Dermis blood vessel endothelial cell (primary cell): Measurements from ENCODE around the gene PLG. TPM values are rescaled to one million over a fixed set of nuclear protein-coding genes. Genes with fewer than 3 reads are reported as not detected.
A peak's percentile ranks its signal among the peaks of the same experiment; 100 is the strongest.
"Not testable (repeated sequence)": the region's sequence is repeated elsewhere in the genome, so short reads cannot be mapped to it uniquely, and the experiment has no call there.

Source experiments
- DNase-seq: peaks from one replicate; pipeline ENCODE4 v3.0.0; 2010
- total RNA-seq: library from RNA; depleted of rRNA; stranded (reverse); fragments of >200 nt; gene quantifications from 2 replicates; pipeline ENCODE4 v1.2.3, GENCODE V29; 2014

The PLG gene
- total RNA-seq, 1 donor from 2014 or later, result not detected

DNA sequence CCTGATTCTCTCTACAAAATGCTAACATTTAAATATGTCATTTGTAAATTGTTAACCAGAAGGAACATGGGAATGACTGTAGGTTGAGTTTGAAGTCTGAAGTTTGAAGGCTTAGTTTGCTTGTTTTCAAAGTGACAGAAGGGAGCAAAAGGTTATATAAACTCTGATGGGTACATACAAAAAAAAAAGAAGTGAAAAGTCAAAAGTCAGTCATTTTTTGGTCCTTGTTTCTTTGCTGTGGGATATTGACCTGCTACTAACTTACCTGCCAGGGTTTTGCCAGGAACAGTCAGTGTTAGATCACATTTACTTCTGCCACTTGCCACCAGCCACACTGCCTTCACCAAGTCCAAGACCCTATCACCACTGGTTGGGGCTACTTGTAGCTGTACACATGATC, 6.9 kb downstream of the PLG start:
- DNase-seq, result not testable (repeated sequence)

DNA sequence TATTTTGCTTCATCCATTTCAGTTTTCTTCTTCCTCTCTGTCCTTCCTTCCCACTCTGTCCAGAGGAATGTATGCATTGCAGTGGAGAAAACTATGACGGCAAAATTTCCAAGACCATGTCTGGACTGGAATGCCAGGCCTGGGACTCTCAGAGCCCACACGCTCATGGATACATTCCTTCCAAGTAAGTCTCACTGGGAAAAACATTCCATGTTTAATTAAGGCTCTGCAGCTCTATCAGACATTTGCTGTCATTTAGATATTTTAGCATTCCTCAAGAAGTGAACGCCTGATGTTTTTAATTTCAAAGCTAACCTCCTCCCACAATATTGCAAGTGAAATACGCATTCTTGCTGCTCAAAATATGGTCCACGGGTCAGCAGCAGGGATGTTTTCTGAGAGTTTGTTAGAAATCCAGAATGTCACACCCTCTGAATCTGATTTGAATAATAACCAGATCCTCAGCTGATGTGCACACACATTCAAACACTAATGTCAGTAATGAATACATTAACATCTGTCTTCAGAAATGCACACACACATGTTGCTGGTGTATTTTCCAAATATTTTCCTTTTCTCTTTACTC, 12.8 kb downstream of the PLG start:
- no peak for DNase-seq

DNA sequence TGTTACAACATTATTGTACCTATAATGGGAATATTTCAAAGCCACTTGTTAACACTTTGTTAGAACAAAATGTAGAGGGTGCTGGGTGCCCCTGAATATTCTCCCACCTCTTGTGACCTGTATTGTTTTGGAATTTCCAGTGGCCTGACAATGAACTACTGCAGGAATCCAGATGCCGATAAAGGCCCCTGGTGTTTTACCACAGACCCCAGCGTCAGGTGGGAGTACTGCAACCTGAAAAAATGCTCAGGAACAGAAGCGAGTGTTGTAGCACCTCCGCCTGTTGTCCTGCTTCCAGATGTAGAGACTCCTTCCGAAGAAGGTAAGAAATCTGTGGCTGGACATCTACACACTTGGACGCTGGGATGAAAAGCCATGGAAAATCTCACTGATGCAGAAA, 28.9 kb downstream of the PLG start:
- no peak for DNase-seq

DNA sequence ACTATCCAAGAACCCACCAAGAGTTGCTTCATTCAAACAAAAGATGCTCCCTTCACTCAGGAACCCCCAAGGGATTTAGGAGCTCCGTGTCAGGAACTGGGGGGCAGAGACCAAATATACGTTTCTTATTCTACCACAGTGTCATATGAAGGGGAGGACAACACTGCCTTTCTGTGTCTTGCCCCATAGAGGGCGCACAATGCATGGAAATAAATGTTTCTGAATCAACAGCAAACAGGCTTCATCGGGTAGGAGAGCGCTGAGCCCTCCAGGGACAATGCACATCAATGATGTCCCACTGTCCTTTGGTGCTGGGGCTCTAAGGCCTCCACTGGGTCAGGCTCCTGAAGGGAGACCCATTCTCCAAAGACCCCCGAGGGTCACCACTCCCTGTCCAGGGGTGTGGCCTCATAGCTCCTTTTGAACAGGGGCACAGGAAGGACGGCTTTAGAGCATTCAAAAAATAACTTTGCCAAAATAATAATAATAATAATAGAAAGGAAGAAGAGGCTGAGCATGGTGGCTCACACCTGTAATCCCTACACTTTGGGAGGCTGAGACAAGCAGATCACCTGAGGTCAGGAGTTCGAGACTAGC, 31.1 kb downstream of the PLG start:
- DNase-seq, result peak; percentile 39

DNA sequence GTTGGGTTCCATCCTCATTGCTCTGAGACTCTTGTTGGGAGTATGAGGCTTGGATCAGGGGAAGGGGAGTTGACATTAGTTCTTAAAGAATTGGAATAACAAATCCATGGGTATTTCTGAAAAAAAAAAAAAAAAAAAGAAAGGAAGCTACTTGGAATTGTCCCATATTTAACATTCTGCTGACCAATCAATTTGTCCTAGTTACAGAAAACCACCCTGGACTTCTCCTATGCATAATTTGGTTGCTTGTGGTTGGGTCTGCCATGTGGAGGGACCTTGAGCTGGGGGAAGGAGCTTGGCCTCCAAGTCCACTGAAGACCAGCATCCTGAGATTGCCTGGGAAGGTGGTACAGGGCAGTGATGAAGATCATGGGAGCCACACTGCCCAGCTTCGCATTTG, 32.6 kb downstream of the PLG start:
- no peak for DNase-seq

DNA sequence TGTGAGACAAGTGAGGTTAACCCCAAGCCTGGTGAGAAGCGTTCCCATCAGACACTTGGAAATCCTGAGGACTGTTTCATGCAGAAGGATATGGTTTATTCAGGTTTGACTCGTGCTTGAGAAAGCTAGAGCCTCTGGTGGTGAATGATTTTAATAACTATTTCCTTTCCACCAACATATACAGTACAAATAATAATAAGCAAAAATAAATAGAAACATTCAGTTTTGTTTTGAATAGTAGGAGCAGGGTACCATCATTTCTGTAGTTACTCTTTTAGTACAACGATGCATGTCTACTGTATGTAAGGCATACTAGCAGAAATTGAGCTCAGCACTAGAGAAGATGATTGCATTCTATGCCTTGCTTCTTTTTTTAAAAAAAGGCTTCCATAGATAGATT, 33.5 kb downstream of the PLG start:
- DNase-seq, result no peak

DNA sequence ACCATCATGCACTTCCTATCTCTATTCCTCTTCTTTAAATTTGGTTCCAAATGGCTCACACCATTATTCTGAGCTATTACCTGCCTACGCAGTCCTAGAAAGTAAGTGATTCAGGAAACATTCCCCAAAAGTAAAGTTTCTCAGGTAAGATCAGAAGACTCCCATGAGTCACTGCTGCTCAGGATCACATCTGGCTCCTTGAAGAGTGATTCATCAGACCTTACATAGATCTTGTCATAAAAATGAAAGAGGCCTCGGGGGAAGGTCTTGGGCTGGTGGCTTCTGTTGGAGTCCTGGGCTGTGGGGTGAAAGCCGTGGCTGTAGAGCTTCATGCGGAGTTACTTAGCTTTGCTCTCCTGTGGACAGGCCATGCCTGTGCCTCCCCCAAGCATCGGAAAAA, 35.9 kb downstream of the PLG start:
- DNase-seq, result no peak

DNA sequence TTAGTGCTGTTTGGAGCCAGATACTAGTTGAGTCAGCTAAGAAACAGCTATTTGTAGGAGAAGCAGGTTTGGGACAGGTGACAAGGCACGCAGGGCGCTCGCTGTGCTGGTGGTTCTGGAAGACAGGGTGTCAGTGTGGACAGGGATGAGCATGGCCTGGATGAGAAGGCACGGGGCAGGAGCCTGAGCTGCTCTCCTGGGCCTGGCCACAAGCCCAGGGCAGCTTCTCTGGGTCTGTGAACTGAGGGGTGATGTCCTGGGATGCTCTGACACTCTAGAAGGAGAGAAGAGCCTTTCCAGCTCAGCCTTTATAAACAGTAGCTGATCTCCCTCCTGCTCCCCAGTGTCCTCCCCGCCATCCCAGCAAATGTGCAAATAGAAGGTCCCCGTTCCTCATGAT, 37.9 kb downstream of the PLG start:
- DNase-seq, result no peak

DNA sequence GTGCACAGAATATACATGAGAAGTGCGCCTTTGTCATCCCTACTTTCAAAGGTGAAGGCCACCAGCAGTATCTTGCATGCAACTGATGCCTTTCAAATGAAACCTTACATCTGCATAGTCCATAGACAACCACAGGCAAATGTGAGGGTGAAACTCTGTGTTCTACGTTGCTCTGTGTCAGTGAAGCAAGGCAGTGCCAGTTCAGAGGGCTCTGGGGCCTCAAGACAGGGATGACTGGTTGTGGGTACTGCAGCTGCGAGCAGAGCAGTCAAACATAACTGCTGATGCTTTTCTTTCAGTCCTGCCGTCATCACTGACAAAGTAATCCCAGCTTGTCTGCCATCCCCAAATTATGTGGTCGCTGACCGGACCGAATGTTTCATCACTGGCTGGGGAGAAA, 39.0 kb downstream of the PLG start:
- not testable (repeated sequence) for DNase-seq

DNA sequence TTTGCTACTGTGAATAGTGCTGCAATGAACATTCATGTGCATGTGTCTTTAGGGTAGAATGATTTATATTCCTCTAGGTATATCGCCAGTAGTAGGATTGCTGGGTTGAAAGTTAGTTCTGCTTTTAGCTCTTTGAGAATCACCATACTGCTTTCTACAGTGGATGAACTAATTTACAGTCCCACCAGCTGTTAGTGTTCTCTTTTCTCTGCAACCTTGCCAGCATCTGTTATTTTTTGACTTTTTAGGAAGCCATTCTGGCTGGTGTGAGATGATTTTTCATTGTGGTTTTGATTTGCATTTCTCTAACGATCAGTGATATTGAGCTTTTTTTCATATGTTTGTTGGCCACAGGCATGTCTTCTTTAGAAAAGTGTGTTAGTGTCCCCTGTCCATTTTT, 40.0 kb downstream of the PLG start:
- DNase-seq, result no peak

DNA sequence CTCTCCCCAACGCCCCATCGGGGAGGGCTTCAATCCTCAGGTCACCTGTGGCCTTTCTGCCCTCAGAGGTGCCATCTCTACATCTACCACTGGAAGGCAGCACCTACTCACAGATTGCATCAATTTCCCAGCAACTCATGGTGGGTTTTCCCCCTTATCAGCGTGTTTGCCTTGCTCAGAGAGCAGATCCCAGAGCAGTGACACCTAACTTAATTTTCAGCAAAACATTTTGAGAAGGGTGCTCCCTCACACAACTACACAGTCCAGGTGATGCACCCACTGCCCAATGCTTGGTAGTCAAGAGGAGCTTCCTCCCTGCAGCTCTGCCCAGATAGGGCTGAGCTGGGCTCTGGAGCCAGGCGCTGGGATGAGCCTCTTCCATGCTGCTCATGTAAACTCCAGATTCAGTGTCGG, 48.2 kb downstream of the PLG start:
- DNase-seq, result no peak

DNA sequence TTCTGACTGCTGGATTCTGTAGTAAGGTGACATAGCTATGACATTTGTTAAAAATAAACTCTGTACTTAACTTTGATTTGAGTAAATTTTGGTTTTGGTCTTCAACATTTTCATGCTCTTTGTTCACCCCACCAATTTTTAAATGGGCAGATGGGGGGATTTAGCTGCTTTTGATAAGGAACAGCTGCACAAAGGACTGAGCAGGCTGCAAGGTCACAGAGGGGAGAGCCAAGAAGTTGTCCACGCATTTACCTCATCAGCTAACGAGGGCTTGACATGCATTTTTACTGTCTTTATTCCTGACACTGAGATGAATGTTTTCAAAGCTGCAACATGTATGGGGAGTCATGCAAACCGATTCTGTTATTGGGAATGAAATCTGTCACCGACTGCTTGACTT, 51.2 kb downstream of the PLG start:
- not testable (repeated sequence) for DNase-seq

DNA sequence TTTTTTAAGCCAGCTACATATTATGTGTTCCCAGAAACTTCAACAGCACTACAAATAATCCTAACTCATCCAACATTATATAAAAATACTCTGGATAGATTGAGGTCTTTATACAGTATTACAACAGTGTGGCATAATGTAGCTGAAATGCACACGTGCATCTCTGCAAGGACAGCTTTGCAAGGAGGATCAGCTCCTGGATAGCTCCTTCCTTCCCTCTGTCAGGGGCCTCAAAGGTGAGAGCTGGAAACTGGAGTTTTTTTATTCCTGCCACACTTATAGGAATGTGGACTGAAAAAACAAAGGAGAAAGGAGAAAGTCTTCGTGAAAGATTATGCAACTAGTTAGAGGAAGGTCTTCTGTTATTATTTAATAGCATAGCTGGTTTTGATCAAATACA, 53.1 kb downstream of the PLG start:
- DNase-seq, result no peak

DNA sequence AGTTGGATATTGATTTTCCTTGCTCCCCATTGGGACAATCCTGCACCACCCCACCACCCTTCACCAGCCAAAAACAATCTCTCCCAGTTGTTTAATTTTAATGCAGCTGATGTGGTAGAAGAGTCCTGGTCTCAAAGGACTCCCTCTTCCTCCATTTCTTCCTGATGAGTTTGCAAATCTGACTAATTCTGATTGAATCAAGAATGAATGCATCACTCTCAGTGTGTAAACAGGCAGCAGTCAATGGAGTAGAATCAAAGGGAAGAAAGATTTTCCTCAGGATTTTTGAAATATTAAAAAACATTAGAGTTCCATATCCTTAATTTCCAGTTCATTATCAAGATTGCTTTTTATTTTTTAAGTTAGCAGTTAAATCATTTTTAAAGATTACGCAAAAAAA, 54.0 kb downstream of the PLG start:
- no peak for DNase-seq

DNA sequence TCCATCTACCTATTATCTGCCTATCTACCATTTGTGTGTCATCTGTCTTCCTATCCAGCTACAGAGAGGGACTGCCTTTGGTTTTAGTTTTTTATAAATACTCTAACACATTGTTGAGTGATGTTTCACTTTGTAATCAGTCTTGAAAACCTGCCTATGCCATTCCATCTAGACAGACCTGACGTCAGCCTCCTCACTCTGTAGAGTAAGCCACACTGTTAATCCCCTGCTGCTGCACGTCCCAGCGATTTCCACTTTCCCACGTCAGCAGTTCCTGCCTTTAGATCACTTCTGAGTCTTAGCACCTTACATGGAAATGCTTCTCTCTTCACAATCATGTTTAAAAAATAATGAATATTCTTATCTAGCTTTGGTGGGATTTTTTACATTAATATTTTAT, 54.8 kb downstream of the PLG start:
- no peak for DNase-seq

DNA sequence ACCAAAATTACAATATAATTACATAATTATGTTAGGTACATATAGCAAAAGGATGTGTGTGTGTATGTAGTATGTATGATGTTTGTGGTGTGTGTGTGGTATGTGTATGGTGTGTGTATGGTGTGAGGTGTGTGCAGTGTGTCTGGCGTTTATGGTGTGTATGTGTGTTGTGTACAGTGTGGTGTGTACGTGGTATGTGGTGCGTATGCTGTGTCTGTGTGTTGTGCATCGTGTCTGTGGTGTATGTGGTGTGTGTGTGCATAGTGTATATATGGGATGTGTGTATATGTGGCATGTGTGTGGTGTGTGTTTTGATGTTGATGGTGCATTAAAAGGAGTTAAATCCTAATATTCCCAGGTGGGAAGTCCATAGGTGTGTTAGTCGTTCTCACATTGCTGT, 62.8 kb downstream of the PLG start:
- DNase-seq, result no peak

DNA sequence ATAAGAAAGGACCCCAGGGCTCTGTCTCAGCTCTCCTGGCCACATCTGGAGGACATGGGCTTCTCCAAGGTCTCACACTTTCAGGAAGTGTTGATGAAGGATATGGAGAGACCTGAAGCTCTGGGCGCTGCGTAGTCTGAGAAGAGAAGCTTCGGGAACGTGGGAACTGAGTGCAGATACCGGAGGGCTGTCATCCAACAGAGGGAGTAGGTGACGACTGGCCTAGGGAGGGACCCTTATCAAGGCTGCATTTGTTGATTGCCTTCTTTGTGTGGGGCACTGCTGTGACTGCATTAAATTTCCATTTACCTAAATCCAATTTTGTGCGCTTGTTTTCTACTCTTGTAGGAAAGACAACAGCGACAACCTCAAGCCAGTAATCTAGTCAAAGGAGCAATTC, 63.4 kb downstream of the PLG start:
- no peak for DNase-seq

DNA sequence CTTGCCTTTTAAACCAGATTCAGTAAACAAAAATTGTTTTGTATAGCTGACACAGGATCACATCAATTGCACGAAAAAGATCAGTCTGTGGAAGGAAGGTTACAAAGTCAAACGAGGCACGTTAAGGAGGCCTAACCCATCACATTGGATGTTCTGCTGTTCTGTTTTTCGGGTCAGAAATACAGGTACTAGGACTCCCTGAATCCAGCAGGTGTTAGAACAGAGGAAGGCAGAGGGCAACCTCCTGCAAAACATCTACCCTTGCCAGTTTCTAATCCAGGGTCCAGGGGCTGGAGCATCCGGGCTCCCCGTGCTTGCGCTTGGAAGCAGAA, 64.6 kb downstream of the PLG start:
- DNase-seq, result no peak

DNA sequence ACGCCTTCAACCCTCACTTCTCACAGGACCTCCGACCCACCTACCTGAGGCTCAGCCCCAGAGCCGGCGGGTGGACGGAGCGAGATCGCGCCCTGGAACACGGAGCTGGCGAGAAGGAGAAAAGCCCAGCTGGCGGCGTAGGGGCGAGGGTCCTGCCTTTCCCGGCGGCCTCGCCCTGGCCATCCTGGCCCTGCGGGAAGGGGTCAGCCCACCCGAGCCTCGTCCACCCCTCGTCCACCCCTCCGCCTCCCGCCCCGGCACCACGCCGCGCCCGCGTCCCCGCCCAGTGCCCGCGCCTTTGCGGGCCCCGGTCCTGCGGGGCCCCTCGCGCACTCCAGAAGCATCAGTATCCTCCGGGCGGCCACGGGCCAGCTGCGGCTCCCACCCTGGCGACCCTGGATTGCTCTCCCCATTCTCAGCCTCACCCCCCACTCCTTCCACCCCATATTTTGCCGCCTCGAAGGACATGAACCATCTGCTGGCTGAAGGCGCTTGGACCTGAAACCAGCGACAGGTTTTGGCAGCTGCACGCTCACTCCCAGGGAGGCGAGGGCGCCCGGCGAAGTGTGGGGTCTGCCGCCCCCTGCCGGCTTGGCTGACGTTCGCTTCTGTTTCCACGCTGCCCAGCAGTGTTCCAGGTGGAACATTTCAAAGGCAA, 65.1 kb downstream of the PLG start:
- DNase-seq, result peak; percentile 51

DNA sequence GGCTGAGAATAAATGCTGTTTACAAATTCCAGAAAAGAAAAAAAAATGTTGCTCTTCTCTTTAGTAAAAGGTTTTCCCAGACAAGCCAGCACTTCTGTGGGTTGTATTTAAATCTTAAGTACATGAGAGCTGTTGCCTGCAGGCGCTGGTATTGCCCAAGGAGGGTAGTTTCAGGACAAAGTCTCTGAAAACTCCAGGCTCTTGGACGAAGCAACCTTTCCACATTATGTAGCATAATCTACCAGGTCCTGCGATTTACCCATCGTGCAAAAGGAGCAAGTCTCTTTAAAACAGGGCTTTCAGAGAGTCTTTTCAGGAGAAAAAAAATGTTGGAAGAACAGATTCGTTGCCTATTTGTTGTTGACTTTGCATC, 65.6 kb downstream of the PLG start:
- no peak for DNase-seq

DNA sequence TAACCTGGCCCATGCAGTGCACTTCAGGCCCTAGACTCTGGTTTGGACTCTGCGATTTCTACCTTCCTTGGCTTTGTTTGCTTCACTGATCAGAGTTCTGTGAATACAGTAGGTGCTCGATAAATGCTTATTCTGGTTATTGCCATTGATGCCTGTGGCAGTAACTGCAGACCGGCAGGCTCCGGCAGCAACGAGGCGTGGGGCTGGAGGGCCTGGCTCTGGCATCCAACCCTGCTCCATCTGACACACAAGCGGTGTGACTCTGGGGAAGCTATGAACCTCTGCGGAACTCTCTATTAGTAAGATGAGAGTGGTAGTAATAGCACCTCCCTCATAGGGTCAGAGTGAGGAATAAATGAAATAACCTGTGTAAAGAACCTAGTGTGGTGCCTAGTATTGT, 66.1 kb downstream of the PLG start:
- DNase-seq, result no peak

DNA sequence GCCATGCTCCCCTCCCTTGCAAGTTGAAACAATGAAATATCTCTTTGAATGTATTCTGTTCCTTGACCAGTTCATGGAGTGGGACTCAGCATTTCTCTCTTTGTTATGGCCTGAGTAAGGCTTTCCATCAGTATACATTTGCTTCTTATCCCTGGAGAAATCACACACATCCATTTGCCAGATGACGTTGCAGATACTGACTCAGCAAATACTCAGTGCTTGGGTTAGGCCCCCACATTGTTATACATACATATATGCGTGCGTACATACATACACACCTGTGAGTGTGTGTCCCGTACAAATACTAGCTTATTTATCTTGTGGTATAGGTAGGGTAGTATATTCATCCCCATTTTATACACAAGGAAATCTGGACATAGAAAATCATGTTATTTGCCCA, 72.4 kb downstream of the PLG start:
- DNase-seq, result no peak

DNA sequence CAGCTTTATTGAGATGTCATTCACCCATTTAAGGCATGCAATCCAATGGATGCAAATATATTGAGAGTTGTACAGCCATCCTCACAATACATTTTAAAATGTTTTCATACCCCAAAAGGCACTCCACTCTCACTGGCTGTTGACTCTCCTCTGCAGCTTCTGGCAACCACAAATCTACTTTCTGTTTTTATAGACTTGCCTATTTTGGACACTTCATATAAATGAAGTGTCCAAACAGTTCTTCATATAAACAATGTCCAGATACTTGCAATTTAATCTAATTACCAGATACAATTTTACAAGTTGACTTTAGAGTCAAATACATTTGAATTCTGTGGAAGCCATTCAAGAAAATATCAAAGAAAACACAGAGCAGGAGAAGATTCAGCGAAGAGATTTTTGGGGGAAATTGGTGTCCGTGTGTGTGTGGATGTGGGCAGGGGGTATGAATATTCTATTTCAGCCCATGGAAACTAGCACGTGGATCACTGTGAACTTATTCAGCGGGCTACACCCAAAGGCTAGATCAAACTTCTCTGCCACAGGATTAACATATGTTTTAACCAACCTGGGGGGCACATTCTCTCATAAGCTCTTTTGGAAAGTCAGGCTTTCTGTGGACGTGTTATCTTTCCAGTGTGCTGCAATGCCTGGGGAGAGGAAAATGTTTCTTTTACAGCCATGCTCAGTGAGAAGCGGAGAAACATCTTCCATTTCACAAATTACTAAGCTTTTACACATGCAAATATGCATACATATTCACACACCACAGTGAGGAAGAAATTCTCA, 73.9 kb downstream of the PLG start:
- no peak for DNase-seq

DNA sequence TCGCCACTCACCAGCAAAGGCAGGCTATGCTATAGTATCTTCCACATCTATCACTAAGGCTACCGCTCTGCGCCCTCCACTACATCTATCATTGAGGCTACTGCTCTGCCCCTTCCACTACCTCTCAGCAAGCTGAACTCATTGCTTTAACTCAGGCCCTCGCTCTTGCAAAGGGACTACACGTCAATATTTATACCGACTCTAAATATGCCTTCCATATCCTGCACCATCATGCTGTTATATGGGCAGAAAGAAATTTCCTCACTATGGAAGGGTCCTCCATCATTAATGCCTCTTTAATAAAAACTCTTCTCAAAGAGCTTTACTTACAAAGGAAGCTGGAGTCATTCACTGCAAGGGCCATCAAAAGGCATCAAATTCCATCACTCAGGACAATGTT, 77.1 kb downstream of the PLG start:
- not testable (repeated sequence) for DNase-seq
